PC-3 (cell line): ENCODE results near the gene HIGD2A. TPM values are rescaled to one million over a fixed set of nuclear protein-coding genes. Genes with fewer than 3 reads are reported as not detected.

ENCODE experiments used
- ATAC-seq: fragments of 200-7000 bp; cut with Tn5 transposase; 2 replicates; pipeline ENCODE4 v1.9.1; 2020; ENCODE audit warnings: mild to moderate bottlenecking, moderate library complexity
- BruUV-seq: library from RNA; stranded (reverse); fragments of 400-500 nt; replicated peaks from 2 replicates; lab custom pipeline; 2021; lab: Mats Ljungman, UMichigan
- CTCF ChIA-PET: fragments of 300-600 bp; sonication (Branson Sonifier 250); formaldehyde crosslinking; loops from one replicate; lab custom pipeline; 2022; ENCODE audit warnings: antibody characterized with exemption; lab: Charles Lee
- POLR2A ChIA-PET: fragments of 300-600 bp; sonication (Branson Sonifier 250); formaldehyde crosslinking; loops from one replicate; lab custom pipeline; 2022; ENCODE audit warnings: antibody characterized with exemption; ENCODE audit not compliant: unreplicated experiment; lab: Charles Lee
- DNase-seq: peaks from one replicate; pipeline ENCODE4 v3.0.0-alpha.2; 2015
- H2AFZ ChIP-seq: fragments of 300-600 bp; sonication (generic); 2 replicates; pipeline ENCODE4 v1.6.0; 2016; ENCODE audit warnings: antibody characterized with exemption, low read length
- H3F3A ChIP-seq: fragments of 300-600 bp; sonication (generic); one replicate; pipeline ENCODE4 v1.6.0; 2017; ENCODE audit warnings: antibody characterized with exemption, low read length, control low read depth, mild to moderate bottlenecking; ENCODE audit not compliant: unreplicated experiment
- H3K27ac ChIP-seq: fragments of 300-600 bp; sonication (generic); 2 replicates; pipeline ENCODE4 v1.5.1; 2016; ENCODE audit warnings: mild to moderate bottlenecking, low read length
- H3K27me3 ChIP-seq: fragments of 300-600 bp; sonication (generic); 2 replicates; pipeline ENCODE4 v1.6.1; 2016; ENCODE audit warnings: low read length, mixed read lengths
- H3K36me3 ChIP-seq: fragments of 300-600 bp; sonication (generic); 2 replicates; pipeline ENCODE4 v1.6.1; 2016; ENCODE audit warnings: low read depth, mixed run types, low read length, mixed read lengths
- H3K4me1 ChIP-seq: fragments of 300-600 bp; sonication (generic); 2 replicates; pipeline ENCODE4 v1.5.1; 2016; ENCODE audit warnings: low read length; ENCODE audit not compliant: insufficient read depth
- H3K4me2 ChIP-seq: fragments of 300-600 bp; sonication (generic); 2 replicates; pipeline ENCODE4 v1.6.0; 2016; ENCODE audit warnings: low read length
- H3K4me3 ChIP-seq: fragments of 300-600 bp; sonication (generic); 2 replicates; pipeline ENCODE4 v1.5.1; 2016; ENCODE audit warnings: mild to moderate bottlenecking, low read length, mixed read lengths
- H3K79me2 ChIP-seq: fragments of 300-600 bp; sonication (generic); 2 replicates; pipeline ENCODE4 v1.6.1; 2017; ENCODE audit warnings: low read length, mixed read lengths
- H3K9ac ChIP-seq: fragments of 300-600 bp; sonication (generic); 2 replicates; pipeline ENCODE4 v1.6.0; 2016; ENCODE audit warnings: mild to moderate bottlenecking, low read length
- H3K9me2 ChIP-seq: fragments of 300-600 bp; sonication (generic); replicated peaks from 2 replicates; pipeline ENCODE4 v1.6.1; 2016; ENCODE audit warnings: mixed run types, low read length, mixed read lengths
- H3K9me3 ChIP-seq: fragments of 300-600 bp; sonication (generic); 2 replicates; pipeline ENCODE4 v1.6.1; 2016; ENCODE audit warnings: low read length, mixed read lengths
- H4K20me1 ChIP-seq: fragments of 300-600 bp; sonication (generic); 2 replicates; pipeline ENCODE4 v1.6.1; 2016; ENCODE audit warnings: low read length, mixed read lengths
- EZH2 ChIP-seq: fragments of 300-600 bp; sonication (generic); IDR thresholded peaks from one replicate; pipeline ENCODE4 v1.6.1; 2017; ENCODE audit warnings: antibody characterized with exemption, mild to moderate bottlenecking, low read length; ENCODE audit not compliant: unreplicated experiment
- EZH2phosphoT487 ChIP-seq: fragments of 300-600 bp; sonication (generic); IDR thresholded peaks from 2 replicates; pipeline ENCODE4 v1.6.1; 2018; ENCODE audit warnings: mild to moderate bottlenecking, antibody characterized with exemption, low read length, borderline replicate concordance
- intact Hi-C: fragments of 100-400 bp; cut with micrococcal nuclease; formaldehyde crosslinking; loops from 2 replicates; pipeline ENCODE4 v1.9.0; 2023
- total RNA-seq: library from RNA; depleted of rRNA; stranded (reverse); fragments of >200 nt; gene quantifications from 2 replicates; pipeline ENCODE4 v1.2.3, GENCODE V29; 2014
- TF ChIP-seq, protein P1 (sequence below): fragments of 300-600 bp; sonication (generic); conservative IDR thresholded peaks from 2 replicates; pipeline ENCODE4 v1.5.1; 2017; ENCODE audit warnings: antibody characterized with exemption, low read depth, mild to moderate bottlenecking, low read length

HIGD2A gene
- total RNA-seq, 1 experiment from 2014 or later, result 174 TPM

DNA sequence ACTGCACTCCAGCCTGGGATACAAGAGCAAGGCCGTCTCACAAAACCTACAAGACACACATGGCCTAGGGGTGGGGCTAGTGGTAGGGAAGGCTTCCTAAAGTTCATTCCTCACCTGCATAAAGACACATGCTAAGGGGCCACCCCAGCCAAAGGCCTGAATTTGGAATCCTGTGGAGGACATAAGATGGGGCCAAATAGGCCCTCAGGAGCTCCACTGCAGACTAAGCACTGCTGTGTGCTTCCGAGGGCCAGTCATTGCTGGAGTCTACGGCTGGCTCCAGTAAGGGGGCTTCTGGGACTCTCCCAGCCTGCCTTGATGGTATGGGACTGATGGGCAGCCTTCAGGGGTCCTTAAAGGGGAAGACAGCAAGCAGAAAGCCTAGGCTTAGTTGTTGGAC lies 5.8 kb upstream of the HIGD2A start:
- H3K36me3 ChIP-seq, result peaks cover 58% of the 10 kb centered on the region
- H3K79me2 ChIP-seq, result peaks cover 38% of the 10 kb centered on the region
- H3K9me3 ChIP-seq, result no peaks in the 10 kb centered on the region
- H4K20me1 ChIP-seq, result peaks cover 31% of the 10 kb centered on the region
- no peaks in the 10 kb centered on the region for H3K9me2 ChIP-seq
- H3K27ac ChIP-seq, result no peak overlapping the region
- TF ChIP-seq, protein P1, sequence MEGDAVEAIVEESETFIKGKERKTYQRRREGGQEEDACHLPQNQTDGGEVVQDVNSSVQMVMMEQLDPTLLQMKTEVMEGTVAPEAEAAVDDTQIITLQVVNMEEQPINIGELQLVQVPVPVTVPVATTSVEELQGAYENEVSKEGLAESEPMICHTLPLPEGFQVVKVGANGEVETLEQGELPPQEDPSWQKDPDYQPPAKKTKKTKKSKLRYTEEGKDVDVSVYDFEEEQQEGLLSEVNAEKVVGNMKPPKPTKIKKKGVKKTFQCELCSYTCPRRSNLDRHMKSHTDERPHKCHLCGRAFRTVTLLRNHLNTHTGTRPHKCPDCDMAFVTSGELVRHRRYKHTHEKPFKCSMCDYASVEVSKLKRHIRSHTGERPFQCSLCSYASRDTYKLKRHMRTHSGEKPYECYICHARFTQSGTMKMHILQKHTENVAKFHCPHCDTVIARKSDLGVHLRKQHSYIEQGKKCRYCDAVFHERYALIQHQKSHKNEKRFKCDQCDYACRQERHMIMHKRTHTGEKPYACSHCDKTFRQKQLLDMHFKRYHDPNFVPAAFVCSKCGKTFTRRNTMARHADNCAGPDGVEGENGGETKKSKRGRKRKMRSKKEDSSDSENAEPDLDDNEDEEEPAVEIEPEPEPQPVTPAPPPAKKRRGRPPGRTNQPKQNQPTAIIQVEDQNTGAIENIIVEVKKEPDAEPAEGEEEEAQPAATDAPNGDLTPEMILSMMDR, result no peak
- no peak for TF ChIP-seq EZH2
- no peak for TF ChIP-seq EZH2phosphoT487
- H3K4me3 ChIP-seq, result no peak overlapping the region
- DNase-seq (no peak), ATAC-seq (no peak)
- H3F3A ChIP-seq, result no peaks in the 10 kb centered on the region
- no peak overlapping the region for H2AFZ ChIP-seq
- no TSS peak for BruUV-seq
- H3K9ac ChIP-seq, result no peak overlapping the region
- H3K4me1 ChIP-seq, result peaks cover 14% of the 10 kb centered on the region
- ChIA-PET CTCF (no interaction called here), POLR2A (no interaction called here)
- intact Hi-C loops, result no loop called here
- H3K27me3 ChIP-seq, result no peaks in the 10 kb centered on the region
- no peak overlapping the region for H3K4me2 ChIP-seq

DNA sequence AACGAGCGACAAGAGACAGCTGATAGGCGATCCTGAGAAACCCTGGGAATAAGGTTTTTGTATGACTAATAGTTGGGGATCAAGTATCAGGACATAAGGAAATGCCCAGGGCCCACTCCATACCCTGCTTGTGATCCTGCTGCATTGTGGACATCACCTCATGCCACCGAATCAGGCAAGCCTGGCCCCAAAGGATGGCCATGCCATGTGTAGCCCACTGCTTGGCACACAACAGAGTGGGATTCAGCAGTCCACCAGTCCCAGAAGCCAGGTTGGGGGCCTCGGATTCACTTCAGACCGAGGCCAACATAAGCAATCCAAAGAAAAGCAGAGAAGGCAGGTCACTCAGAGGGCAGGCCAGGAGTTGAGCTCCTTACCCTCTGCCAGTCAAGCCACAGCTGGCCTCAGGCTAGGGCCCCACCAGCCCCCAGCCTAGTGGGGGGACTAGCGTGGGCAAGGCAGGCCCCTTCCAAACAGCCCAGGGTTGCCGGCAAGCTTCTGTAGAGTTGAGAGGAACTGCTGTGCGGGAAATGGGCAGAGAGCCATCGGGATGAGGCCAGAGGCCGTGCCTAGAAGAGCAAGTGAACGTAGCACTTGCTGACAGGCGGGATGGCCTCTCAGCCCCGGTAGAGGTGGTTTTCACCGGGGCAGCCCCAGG lies 5.2 kb upstream of the HIGD2A start:
- ATAC-seq, result no peak

DNA sequence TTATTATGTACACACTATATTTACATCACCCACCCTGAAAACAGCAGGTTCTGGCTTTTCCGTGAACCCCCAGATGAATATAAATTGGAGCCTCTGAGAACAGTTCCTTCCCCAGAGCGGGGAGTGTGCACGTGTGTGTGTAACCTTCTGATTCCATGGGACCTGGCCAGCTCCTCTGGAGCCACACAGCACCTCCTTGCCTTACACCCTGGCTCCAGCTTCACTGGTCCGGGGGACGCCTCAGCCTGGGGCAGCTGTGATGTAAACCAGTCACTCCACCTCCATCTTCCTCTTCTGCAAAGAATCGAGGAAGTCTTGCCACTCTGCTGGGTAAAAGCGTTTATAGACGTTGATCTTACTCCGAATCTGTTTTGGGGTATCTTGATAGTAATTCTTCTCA lies 4.6 kb upstream of the HIGD2A start:
- peaks cover 14% of the 10 kb centered on the region for H3K4me1 ChIP-seq
- no peak overlapping the region for H3K4me3 ChIP-seq
- no peaks in the 10 kb centered on the region for H3K9me3 ChIP-seq
- H2AFZ ChIP-seq, result no peak overlapping the region
- H3K9me2 ChIP-seq, result no peaks in the 10 kb centered on the region
- no peak for ATAC-seq
- no peaks in the 10 kb centered on the region for H3F3A ChIP-seq
- H4K20me1 ChIP-seq, result peaks cover 32% of the 10 kb centered on the region
- H3K27me3 ChIP-seq, result no peaks in the 10 kb centered on the region
- H3K4me2 ChIP-seq, result no peak overlapping the region
- intact Hi-C loops, result no loop called here
- H3K79me2 ChIP-seq, result peaks cover 46% of the 10 kb centered on the region
- no peak for DNase-seq
- H3K27ac ChIP-seq, result no peak overlapping the region
- ChIA-PET CTCF (no interaction called here), POLR2A (no interaction called here)
- peaks cover 58% of the 10 kb centered on the region for H3K36me3 ChIP-seq
- TF ChIP-seq, protein P1, result no peak
- TF ChIP-seq EZH2phosphoT487 (no peak), EZH2 (no peak)
- BruUV-seq, result no TSS peak
- no peak overlapping the region for H3K9ac ChIP-seq

More for the DNA sequence above, 5.2 kb upstream of the HIGD2A start:
- ChIA-PET CTCF (no interaction called here), POLR2A (no interaction called here)
- no peaks in the 10 kb centered on the region for H3K9me3 ChIP-seq
- no peak for DNase-seq
- peaks cover 45% of the 10 kb centered on the region for H3K79me2 ChIP-seq
- TF ChIP-seq EZH2 (no peak), EZH2phosphoT487 (no peak)
- TF ChIP-seq, protein P1, result no peak
- H3K27me3 ChIP-seq, result no peaks in the 10 kb centered on the region
- no peak overlapping the region for H3K4me3 ChIP-seq
- no peak overlapping the region for H3K27ac ChIP-seq
- no peak overlapping the region for H3K9ac ChIP-seq
- peaks cover 32% of the 10 kb centered on the region for H4K20me1 ChIP-seq
- H3K4me1 ChIP-seq, result peaks cover 14% of the 10 kb centered on the region
- H3K4me2 ChIP-seq, result no peak overlapping the region
- intact Hi-C loops, result no loop called here
- peaks cover 58% of the 10 kb centered on the region for H3K36me3 ChIP-seq
- H3K9me2 ChIP-seq, result no peaks in the 10 kb centered on the region
- no peaks in the 10 kb centered on the region for H3F3A ChIP-seq
- no TSS peak for BruUV-seq
- H2AFZ ChIP-seq, result no peak overlapping the region
